ENCODE measurements around the gene HSPB6.
A peak's percentile ranks its signal among the peaks of the same experiment; 100 is the strongest.

HSPB6 gene

GRCh38 chr19:35779033-35779432, 22.2 kb upstream of the HSPB6 start:
- TF ChIP-seq CTCF (IDR thresholded peaks at IDR 0.05; ENCODE audit: low read depth, low read length), result no peak
- H3K4me3 ChIP-seq (ENCODE audit: low read depth, low read length), result no peak overlapping the region
- no peak for DNase-seq (ENCODE audit: low read depth, low spot score)
- in situ Hi-C loops (cut with HindIII; ENCODE audit: low sequenced_read_pairs), result no loop called here

GRCh38 chr19:35777961-35778360, 21.1 kb upstream of the HSPB6 start:
- no peak for TF ChIP-seq CTCF (IDR thresholded peaks at IDR 0.05; ENCODE audit: low read depth, low read length)
- in situ Hi-C loops (cut with HindIII; ENCODE audit: low sequenced_read_pairs), result no loop called here
- DNase-seq (ENCODE audit: low read depth, low spot score), result no peak
- H3K4me3 ChIP-seq (ENCODE audit: low read depth, low read length), result no peak overlapping the region

GRCh38 chr19:35777086-35777841, 20.4 kb upstream of the HSPB6 start:
- no peak for DNase-seq (ENCODE audit: low read depth, low spot score)
- H3K4me3 ChIP-seq (ENCODE audit: low read depth, low read length), result no peak overlapping the region
- TF ChIP-seq CTCF (IDR thresholded peaks at IDR 0.05; ENCODE audit: low read depth, low read length), result no peak
- in situ Hi-C loops (cut with HindIII; ENCODE audit: low sequenced_read_pairs), result no loop called here

- TF ChIP-seq CTCF (IDR thresholded peaks at IDR 0.05; ENCODE audit: low read depth, low read length), result no peak
- in situ Hi-C loops (cut with HindIII; ENCODE audit: low sequenced_read_pairs), result no loop called here
- H3K4me3 ChIP-seq (ENCODE audit: low read depth, low read length), result peak overlapping the region; percentile 70
- no peak for DNase-seq (ENCODE audit: low read depth, low spot score)
Observed at GRCh38 chr19:35776102-35776788, 19.4 kb upstream of the HSPB6 start.

- peak; percentile 96 for DNase-seq (ENCODE audit: low read depth, low spot score)
- in situ Hi-C loops (cut with HindIII; ENCODE audit: low sequenced_read_pairs), result no loop called here
- TF ChIP-seq CTCF (IDR thresholded peaks at IDR 0.05; ENCODE audit: low read depth, low read length), result no peak
- peak within 1 kb of the TSS; percentile 70 for H3K4me3 ChIP-seq (ENCODE audit: low read depth, low read length)
Observed at GRCh38 chr19:35775298-35776101, 18.7 kb upstream of the HSPB6 start, which contains the start of gene ARHGAP33. TSS of gene ARHGAP33 (plus strand) at chr19:35775564. CDS start at chr19:35775659, 95 bp downstream.

GRCh38 chr19:35775046-35775297, 18.1 kb upstream of the HSPB6 start:
- TF ChIP-seq CTCF (IDR thresholded peaks at IDR 0.05; ENCODE audit: low read depth, low read length), result no peak
- no peak overlapping the region for H3K4me3 ChIP-seq (ENCODE audit: low read depth, low read length)
- in situ Hi-C loops (cut with HindIII; ENCODE audit: low sequenced_read_pairs), result no loop called here
- DNase-seq (ENCODE audit: low read depth, low spot score), result no peak

Measured in astrocyte of the spinal cord (primary cell).